ENCODE measurements around the gene TAF11L3.

- TF ChIP-seq CTCF (conservative IDR thresholded peaks at IDR 0.05) = no peak
- no peak for TF ChIP-seq ZFX (IDR thresholded peaks at IDR 0.05)
Measured at GRCh38 chr5:17477043-17477442, 41.1 kb upstream of the TAF11L3 start.
